ENCODE data around the gene C1QL3. TPM values are rescaled to one million over a fixed set of nuclear protein-coding genes. Genes with fewer than 3 reads are reported as not detected.

C1QL3 gene
- total RNA-seq, 1 experiment from 2014 or later: 0.05 TPM

DNA sequence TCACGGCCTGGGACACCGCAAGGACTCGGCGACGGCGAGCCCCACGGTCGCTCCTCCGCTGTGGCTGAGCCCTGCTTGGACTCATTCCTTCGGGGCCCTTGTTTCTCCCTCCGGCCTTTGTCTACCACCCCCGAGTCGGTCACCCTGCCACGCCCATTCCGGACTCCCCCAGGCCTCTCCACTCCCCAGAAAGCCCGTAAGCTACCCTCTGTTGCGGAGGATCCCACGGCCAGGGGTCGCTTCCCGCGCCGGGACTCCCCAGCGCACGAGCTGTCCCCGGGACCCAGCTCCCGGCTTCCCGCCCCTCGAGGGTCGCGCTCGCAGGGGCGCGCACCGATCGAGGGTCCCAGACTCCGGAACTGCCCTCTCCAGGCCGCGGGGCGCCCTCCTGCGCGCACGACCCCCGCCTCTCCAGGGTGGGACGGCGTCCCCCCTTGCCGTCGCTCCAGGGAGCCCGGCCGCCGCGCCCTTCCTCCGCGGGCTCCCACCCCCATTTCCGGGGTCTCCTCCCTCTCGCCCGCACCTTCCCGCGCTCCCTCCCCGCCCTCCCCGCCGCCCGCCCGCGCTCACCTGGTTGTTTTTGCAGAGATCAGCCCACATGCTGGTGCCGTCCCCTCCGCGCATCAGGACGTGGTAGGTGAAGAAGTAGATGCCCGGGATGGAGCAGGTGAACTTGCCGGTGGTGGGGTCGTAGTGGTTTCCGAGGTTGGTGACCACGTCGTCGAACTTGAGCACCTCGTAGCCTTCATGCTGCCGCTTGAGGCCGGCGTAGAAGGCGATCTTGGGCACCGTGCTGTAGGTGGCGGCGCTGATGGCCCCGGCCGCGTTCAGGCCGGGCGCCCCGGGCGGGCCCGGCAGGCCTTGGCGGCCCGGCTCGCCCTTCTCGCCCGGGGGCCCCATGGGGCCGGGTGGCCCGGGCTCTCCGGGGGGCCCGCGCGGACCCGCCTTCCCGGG is 1.5 kb downstream of the C1QL3 start:
- no peak for DNase-seq (ENCODE audit: low read depth in 1 of 2, low spot score in 2 of 2)
- no peaks in the 10 kb centered on the region for H3K9me3 ChIP-seq (replicated peaks)
- H3K27me3 ChIP-seq (replicated peaks): peaks cover 38% of the 10 kb centered on the region
- peaks cover 11% of the 10 kb centered on the region for H3K4me1 ChIP-seq (replicated peaks)
- H3K27ac ChIP-seq: no peak overlapping the region
- no peak overlapping the region for H3K4me3 ChIP-seq
- H3K36me3 ChIP-seq: no peaks in the 10 kb centered on the region

GRCh38 chr10:16519250-16519907 is 2.3 kb downstream of the C1QL3 start:
- Histone ChIP-seq H3K27ac (no peak overlapping the region), H3K36me3 (no peaks in the 10 kb centered on the region), H3K9me3 (replicated peaks) (no peaks in the 10 kb centered on the region), H3K4me3 (no peak overlapping the region), H3K4me1 (replicated peaks) (peaks cover 11% of the 10 kb centered on the region), H3K27me3 (replicated peaks) (peaks cover 37% of the 10 kb centered on the region)
- DNase-seq (ENCODE audit: low read depth in 1 of 2, low spot score in 2 of 2): no peak

DNA sequence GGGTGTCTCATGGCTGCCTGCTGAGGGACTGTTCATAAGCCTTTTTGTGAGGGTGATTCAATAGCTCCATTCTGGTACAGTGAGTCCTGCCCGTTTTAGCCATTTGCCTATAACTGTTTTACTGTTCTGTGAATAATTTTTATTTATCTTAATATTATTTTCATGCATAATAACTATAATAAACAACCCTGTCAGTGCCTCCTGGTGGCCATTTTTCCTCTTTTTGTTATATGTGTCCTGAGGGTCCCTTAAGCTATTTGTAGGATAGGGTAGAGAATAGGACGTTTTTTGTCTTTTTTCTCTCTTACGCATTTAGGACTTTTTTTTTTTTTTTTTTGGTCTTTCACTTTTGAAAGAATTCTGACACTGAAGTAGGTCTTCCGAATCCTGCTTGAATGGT is 2.9 kb downstream of the C1QL3 start:
- Histone ChIP-seq H3K4me1 (replicated peaks) (peaks cover 11% of the 10 kb centered on the region), H3K36me3 (no peaks in the 10 kb centered on the region), H3K9me3 (replicated peaks) (no peaks in the 10 kb centered on the region), H3K4me3 (no peak overlapping the region), H3K27me3 (replicated peaks) (peaks cover 32% of the 10 kb centered on the region), H3K27ac (no peak overlapping the region)
- DNase-seq (ENCODE audit: low read depth in 1 of 2, low spot score in 2 of 2): no peak

GRCh38 chr10:16510843-16511242 is 10.8 kb downstream of the C1QL3 start:
- Histone ChIP-seq H3K27ac (no peak overlapping the region), H3K27me3 (replicated peaks) (no peaks in the 10 kb centered on the region), H3K4me1 (replicated peaks) (0 out of 2 replicates have a peak, but pooled peaks cover 6% of the 10 kb centered on the region), H3K36me3 (peaks cover 5% of the 10 kb centered on the region; the same call in 1 of the 2 replicates), H3K9me3 (replicated peaks) (no peaks in the 10 kb centered on the region), H3K4me3 (no peak overlapping the region)
- DNase-seq (ENCODE audit: low read depth in 1 of 2, low spot score in 2 of 2): no peak

- no peak overlapping the region for H3K27ac ChIP-seq
Observed at GRCh38 chr10:16509996-16510395, 11.7 kb downstream of the C1QL3 start.

DNA sequence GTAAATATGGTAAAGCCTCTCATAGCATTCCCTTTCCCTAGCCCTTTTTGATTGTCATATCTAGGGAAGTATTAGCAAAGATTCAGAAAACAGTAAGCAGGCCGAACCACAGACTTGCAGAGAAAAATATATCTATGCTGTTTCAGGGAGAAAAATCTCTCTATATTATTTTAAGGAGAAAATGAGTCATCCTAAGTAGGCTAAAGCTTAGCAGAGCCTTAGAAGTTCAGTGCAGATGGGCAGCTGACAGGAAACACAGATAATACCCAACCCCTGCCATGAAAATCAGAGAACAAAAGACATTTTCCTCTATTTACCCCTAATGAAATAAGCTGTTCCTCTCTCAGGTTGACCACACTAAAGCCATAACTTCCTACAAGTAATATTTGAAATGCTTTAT is 16.5 kb downstream of the C1QL3 start:
- DNase-seq (ENCODE audit: low read depth in 1 of 2, low spot score in 2 of 2): no peak
- Histone ChIP-seq H3K4me1 (replicated peaks) (0 out of 2 replicates have a peak, but pooled peaks cover 6% of the 10 kb centered on the region), H3K4me3 (no peak overlapping the region), H3K9me3 (replicated peaks) (no peaks in the 10 kb centered on the region), H3K27me3 (replicated peaks) (no peaks in the 10 kb centered on the region), H3K27ac (no peak overlapping the region), H3K36me3 (peaks cover 6% of the 10 kb centered on the region; the same call in 1 of the 2 replicates)

More at GRCh38 chr10:16509996-16510395, 11.7 kb downstream of the C1QL3 start:
- Histone ChIP-seq H3K27me3 (replicated peaks) (no peaks in the 10 kb centered on the region), H3K9me3 (replicated peaks) (no peaks in the 10 kb centered on the region), H3K4me1 (replicated peaks) (0 out of 2 replicates have a peak, but pooled peaks cover 6% of the 10 kb centered on the region), H3K36me3 (peaks cover 9% of the 10 kb centered on the region), H3K4me3 (no peak overlapping the region)
- peak in 1 of 2 experiments; percentile 33 for DNase-seq (ENCODE audit: low read depth in 1 of 2, low spot score in 2 of 2)

DNA sequence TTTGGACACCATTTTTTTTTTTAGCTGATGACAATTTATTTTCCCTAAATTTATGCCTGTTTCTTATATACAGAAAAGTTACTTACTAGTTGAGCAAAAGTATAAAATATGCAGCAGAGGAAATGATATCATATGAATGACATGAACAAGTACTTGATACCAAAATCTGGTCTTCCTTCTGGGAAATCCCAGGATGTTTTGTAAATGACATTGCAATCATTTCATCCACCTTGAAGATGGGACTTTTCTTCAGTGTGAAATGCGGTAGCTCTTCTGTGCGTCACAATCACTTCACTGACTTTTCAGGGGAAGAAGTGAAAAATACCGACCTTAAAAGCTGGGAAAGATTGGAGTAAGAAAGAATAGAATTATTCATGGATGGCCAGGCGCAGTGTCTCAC is 23.8 kb downstream of the C1QL3 start:
- H3K36me3 ChIP-seq: no peaks in the 10 kb centered on the region
- H3K4me3 ChIP-seq: no peak overlapping the region
- H3K9me3 ChIP-seq (replicated peaks): no peaks in the 10 kb centered on the region
- no peaks in the 10 kb centered on the region for H3K4me1 ChIP-seq (replicated peaks)
- DNase-seq (ENCODE audit: low read depth in 1 of 2, low spot score in 2 of 2): no peak
- H3K27me3 ChIP-seq (replicated peaks): no peaks in the 10 kb centered on the region; the same call in 1 of the 2 replicates
- no peak overlapping the region for H3K27ac ChIP-seq

- H3K27ac ChIP-seq: no peak overlapping the region
- no peaks in the 10 kb centered on the region for H3K36me3 ChIP-seq
- H3K27me3 ChIP-seq (replicated peaks): no peaks in the 10 kb centered on the region; the same call in 1 of the 2 replicates
- H3K4me3 ChIP-seq: no peak overlapping the region
- H3K9me3 ChIP-seq (replicated peaks): no peaks in the 10 kb centered on the region
- no peaks in the 10 kb centered on the region for H3K4me1 ChIP-seq (replicated peaks)
- DNase-seq (ENCODE audit: low read depth in 1 of 2, low spot score in 2 of 2): no peak
Observed at GRCh38 chr10:16493884-16494536, 27.7 kb downstream of the C1QL3 start.

- Histone ChIP-seq H3K4me1 (replicated peaks) (no peaks in the 10 kb centered on the region), H3K9me3 (replicated peaks) (no peaks in the 10 kb centered on the region), H3K27me3 (replicated peaks) (no peaks in the 10 kb centered on the region), H3K27ac (no peak overlapping the region), H3K36me3 (no peaks in the 10 kb centered on the region), H3K4me3 (no peak overlapping the region)
- DNase-seq (ENCODE audit: low read depth in 1 of 2, low spot score in 2 of 2): no peak
Observed at GRCh38 chr10:16491933-16492332, 29.7 kb downstream of the C1QL3 start.

DNA sequence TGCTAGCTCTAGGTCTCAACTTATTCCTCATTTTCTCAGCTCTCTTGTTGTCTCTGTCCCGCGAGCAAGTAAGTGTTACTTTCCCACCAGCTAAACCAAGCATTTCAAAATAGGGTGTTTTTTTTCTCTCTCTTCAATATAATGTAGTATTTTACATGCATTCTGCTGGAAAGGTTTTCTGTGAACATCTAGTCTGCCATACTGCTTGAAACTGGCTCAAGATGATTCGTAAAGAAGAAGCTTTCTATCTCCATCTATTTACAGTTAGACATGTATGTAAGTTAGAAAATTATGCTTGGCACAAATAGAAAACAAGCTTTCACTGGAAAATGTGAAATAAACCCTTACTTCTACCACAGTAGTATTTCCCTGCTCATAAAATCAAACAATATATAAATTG is 31.2 kb downstream of the C1QL3 start:
- peaks cover 5% of the 10 kb centered on the region; the same call in 1 of the 2 replicates for H3K36me3 ChIP-seq
- H3K27ac ChIP-seq: no peak overlapping the region
- no peak overlapping the region for H3K4me3 ChIP-seq
- no peak for DNase-seq (ENCODE audit: low read depth in 1 of 2, low spot score in 2 of 2)
- H3K4me1 ChIP-seq (replicated peaks): no peaks in the 10 kb centered on the region
- H3K27me3 ChIP-seq (replicated peaks): no peaks in the 10 kb centered on the region
- no peaks in the 10 kb centered on the region for H3K9me3 ChIP-seq (replicated peaks)

DNA sequence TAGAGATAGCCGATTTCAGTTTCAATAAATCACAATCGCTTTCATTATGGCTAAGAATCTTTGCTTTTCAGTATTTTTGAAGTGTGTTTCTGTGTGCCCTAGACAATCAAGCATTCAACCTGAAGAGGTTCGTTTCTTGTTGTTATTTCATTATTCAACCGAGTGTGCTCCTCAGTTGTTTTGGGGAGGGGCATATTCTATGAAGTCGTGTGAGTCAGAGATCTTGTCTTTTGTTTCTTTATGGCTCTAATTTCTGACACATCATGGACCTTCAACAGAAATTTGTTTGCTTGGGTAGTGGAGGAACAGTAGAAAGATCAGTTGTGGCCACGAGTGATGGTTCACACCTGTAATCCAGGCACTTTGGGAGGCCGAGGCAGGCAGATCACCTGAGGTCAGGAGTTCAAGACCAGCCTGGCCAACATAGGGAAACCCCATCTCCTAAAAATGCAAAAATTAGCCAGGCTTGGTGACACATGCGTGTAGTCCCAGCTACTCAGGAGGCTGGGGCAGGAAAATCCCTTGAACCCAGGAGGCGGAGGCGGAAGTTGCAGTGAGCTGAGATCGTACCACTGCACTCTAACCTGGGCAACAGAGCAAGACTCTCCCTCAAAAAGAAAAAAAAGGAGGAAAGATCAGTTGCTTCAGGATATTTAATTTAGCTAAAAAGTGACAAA is 38.3 kb downstream of the C1QL3 start:
- no peak overlapping the region for H3K27ac ChIP-seq
- H3K27me3 ChIP-seq (replicated peaks): no peaks in the 10 kb centered on the region
- no peak for DNase-seq (ENCODE audit: low read depth in 1 of 2, low spot score in 2 of 2)
- no peaks in the 10 kb centered on the region for H3K9me3 ChIP-seq (replicated peaks)
- H3K4me3 ChIP-seq: no peak overlapping the region
- H3K4me1 ChIP-seq (replicated peaks): no peaks in the 10 kb centered on the region
- H3K36me3 ChIP-seq: peaks cover 5% of the 10 kb centered on the region; the same call in 1 of the 2 replicates

- no peak for DNase-seq (ENCODE audit: low read depth in 1 of 2, low spot score in 2 of 2)
- no peaks in the 10 kb centered on the region for H3K9me3 ChIP-seq (replicated peaks)
- H3K27ac ChIP-seq: no peak overlapping the region
- no peaks in the 10 kb centered on the region for H3K27me3 ChIP-seq (replicated peaks)
- no peaks in the 10 kb centered on the region for H3K36me3 ChIP-seq
- H3K4me3 ChIP-seq: no peak overlapping the region
- H3K4me1 ChIP-seq (replicated peaks): no peaks in the 10 kb centered on the region
Observed at GRCh38 chr10:16481052-16481728, 40.5 kb downstream of the C1QL3 start.

GRCh38 chr10:16478801-16479200 is 42.9 kb downstream of the C1QL3 start:
- Histone ChIP-seq H3K4me1 (replicated peaks) (no peaks in the 10 kb centered on the region), H3K9me3 (replicated peaks) (no peaks in the 10 kb centered on the region), H3K4me3 (no peak overlapping the region), H3K27ac (no peak overlapping the region), H3K36me3 (no peaks in the 10 kb centered on the region), H3K27me3 (replicated peaks) (no peaks in the 10 kb centered on the region)
- DNase-seq (ENCODE audit: low read depth in 1 of 2, low spot score in 2 of 2): no peak
